ENCODE results near the gene XPC.
"Not testable (repeated sequence)": the region's sequence is repeated elsewhere in the genome, so short reads cannot be mapped to it uniquely, and the experiment has no call there.

XPC gene

DNA sequence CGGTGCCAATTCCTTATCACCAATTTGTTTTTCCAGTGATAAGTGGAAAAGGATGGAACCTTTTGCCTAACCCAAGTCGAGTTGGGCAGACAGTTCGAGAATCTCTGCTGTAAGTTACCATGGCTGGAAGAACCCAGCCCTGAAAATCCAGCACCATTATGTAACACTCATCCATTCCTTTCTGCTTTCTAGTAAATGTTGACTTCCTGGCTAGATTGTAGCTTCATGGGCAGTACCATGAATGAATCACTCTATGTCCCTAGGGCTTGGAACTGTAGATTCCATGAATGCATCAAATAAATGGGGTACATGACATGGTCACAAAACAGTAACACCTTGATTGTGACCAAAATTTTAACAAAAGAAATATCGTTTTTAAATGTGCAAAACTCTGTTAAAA lies 67.7 kb downstream of the XPC start:
- in situ Hi-C loops (cut with HindIII; ENCODE audit: low sequenced_read_pairs) = no loop called here
- no peak for TF ChIP-seq CTCF (IDR thresholded peaks at IDR 0.05; ENCODE audit: low read depth, low read length, missing control alignments)
- no peak overlapping the region for H3K4me3 ChIP-seq (ENCODE audit: low read depth, low read length)
- DNase-seq (ENCODE audit: low read depth) = no peak

- H3K4me3 ChIP-seq (ENCODE audit: low read depth, low read length); DNase-seq (ENCODE audit: low read depth); in situ Hi-C loops (cut with HindIII; ENCODE audit: low sequenced_read_pairs): not testable (repeated sequence)
These were observed 68.6 kb downstream of the XPC start for GRCh38 chr3:14109821-14110220.

- no peak for DNase-seq (ENCODE audit: low read depth)
- no peak for TF ChIP-seq CTCF (IDR thresholded peaks at IDR 0.05; ENCODE audit: low read depth, low read length, missing control alignments)
- in situ Hi-C loops (cut with HindIII; ENCODE audit: low sequenced_read_pairs) = no loop called here
- no peak overlapping the region for H3K4me3 ChIP-seq (ENCODE audit: low read depth, low read length)
These were observed 80.6 kb downstream of the XPC start for GRCh38 chr3:14097616-14098391.

GRCh38 chr3:14096742-14097141 lies 81.7 kb downstream of the XPC start:
- in situ Hi-C loops (cut with HindIII; ENCODE audit: low sequenced_read_pairs) = no loop called here
- H3K4me3 ChIP-seq (ENCODE audit: low read depth, low read length) = no peak overlapping the region
- no peak for TF ChIP-seq CTCF (IDR thresholded peaks at IDR 0.05; ENCODE audit: low read depth, low read length, missing control alignments)
- DNase-seq (ENCODE audit: low read depth) = no peak
